Measurements from ENCODE around the gene BDH1.

The BDH1 gene

GRCh38 chr3:197504641-197505121 is 51.1 kb downstream of the BDH1 start:
- no peak for DNase-seq

- DNase-seq = no peak
Observed at GRCh38 chr3:197504229-197504628, 51.5 kb downstream of the BDH1 start.

DNA sequence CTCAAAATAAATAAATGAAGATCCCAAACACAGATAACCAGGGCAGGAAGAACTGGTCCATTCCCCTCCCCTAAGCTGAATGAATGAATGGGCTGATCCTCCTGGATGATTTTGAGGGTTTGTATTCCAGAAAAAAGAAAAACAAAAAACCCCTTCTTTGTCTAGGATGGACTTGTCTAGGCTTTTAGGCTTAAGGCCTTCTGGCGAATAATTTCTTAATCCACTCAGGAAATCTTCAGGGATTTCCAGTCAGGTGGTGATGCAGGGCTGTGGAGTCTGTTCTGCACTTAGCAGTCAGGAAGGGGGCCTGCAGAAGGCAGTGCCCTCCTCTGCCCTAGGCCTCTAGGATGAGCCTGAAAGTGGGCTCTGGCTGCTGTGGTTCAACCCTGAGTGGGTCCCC is 52.1 kb downstream of the BDH1 start:
- DNase-seq = no peak

GRCh38 chr3:197501879-197502620 is 53.7 kb downstream of the BDH1 start:
- DNase-seq = no peak

- no peak for DNase-seq
Observed at GRCh38 chr3:197501496-197501878, 54.3 kb downstream of the BDH1 start.

DNA sequence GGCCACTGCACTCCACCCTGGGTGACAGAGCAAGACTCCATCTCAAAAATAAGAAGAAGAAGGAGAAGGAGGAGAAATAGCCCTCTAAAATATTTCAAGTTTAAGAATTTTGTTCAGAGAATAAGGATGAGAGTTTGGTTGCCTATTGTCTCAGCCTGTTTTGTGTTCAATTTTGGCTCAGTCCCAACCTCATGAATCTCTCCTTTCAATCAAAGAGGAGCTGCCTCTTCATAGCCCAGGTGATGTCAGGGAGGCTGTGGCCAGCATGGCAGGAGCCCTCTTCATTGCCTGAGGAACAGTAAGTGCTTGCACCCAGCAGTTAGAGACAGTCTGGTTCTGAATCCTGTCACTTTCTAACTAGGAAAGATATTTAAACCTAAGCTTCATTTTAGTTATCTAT is 55.0 kb downstream of the BDH1 start:
- no peak for DNase-seq

- DNase-seq = no peak
Observed at GRCh38 chr3:197499427-197499826, 56.3 kb downstream of the BDH1 start.

GRCh38 chr3:197498499-197499241 is 57.1 kb downstream of the BDH1 start:
- no peak for DNase-seq

GRCh38 chr3:197496746-197497125 is 59.0 kb downstream of the BDH1 start:
- DNase-seq = no peak

GRCh38 chr3:197495999-197496745 is 59.6 kb downstream of the BDH1 start:
- DNase-seq = no peak

DNA sequence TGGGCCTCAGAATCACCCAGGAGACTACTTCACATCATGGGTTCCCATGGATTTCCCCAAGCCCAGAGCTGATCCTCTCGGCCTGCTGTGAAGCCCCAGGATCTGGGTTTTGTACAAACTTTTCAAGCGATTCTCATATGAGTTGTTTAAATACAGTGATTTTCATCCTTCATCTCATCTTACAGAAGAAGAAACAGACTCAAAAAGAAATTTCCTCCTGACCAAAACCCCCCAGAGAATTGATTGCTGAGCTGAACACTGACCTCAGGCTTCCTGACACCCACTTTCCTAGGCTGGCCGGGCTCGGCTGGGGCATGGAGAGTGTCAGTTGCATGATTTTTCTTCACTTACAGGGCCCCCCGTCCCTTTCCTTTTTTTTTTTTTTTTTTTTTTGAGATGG is 60.3 kb downstream of the BDH1 start:
- DNase-seq = no peak

- no peak for DNase-seq
Observed at GRCh38 chr3:197495059-197495455, 60.7 kb downstream of the BDH1 start.

DNA sequence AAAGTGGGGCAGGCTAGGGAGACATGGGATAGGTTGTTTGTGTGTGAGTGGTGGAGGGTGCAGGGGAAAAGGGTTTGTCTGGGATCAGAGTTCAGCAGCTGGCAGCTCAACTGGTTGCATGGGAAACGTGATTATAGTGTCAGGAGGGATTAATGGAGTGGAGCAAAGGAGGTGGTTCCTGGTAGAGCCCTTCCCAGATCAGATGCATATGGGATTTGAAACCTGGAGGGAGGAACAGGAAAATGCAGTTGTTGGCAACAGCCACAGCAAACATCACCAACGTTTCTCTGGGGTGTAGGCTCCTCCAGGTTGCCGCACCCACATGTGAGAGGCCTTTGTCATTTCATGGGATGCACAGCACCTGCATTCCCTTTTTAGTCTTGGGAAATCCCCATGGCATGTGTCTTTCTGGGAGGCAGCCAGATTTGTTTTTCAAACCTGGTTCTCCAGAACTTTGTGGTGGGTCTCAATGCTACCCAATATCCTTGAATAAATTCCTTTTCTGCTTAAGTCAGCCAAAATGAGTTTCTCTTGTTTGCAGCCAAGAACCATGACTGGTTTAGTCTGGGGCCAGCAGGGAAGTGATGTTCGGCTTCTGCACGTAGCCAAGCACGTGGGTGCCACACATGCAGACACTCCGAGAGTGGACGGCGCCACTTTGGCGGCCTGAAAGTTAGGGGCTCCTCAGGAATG is 61.3 kb downstream of the BDH1 start:
- DNase-seq = no peak

DNA sequence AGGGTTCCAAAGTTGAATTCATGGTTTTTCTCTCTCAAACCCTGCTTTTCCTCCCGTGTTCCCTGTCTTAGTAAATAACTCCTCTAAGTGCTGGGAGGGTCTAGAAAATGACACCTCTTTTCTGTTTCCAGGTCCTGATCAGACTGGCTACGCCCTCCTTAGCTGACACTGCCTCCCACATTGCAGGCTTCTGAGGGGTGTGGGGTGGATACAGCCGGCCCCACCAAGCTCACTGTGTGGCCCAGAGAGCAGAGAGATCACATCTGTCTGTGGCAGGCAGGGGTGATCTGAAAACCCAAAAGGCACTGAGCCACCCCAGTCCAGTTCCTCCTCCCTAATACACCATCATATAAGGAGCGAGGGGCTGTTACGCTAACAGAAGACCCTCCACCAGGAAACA is 62.7 kb downstream of the BDH1 start:
- no peak for DNase-seq

DNA sequence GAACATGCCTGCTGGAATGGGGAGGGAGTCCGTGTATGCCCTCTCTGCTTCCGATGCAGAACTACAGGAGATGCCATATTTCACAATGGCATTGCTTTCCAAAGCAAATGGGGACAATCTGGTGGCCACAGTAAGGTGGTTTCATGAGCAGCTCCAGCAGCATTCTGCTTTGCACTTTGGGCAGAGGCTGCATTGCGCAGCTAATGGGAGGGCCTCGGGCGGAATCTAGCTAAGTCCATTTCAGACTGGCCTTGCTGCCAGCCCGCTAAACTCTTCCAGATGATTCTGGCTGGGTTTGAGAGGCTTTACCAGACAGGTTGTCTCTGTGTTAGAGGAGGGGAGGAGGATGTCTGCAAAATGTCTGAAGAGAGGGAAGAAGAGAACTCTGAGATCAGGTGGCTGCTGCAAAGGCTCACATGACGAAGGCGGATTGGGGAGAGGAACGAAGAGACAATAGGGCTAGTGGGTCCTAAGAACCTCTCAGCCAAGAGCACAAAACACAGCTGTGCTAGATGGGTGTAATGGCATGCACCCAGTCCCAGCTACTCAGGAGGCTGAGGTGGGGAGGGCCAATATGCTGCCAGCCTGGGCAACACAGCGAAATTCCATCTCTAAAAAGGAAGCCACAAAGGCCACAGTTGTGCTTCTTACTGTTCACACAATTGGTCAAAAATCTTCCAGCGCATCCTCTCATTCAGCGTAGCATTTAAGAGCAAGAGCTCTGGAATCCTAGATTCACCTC is 63.7 kb downstream of the BDH1 start:
- DNase-seq = no peak

DNA sequence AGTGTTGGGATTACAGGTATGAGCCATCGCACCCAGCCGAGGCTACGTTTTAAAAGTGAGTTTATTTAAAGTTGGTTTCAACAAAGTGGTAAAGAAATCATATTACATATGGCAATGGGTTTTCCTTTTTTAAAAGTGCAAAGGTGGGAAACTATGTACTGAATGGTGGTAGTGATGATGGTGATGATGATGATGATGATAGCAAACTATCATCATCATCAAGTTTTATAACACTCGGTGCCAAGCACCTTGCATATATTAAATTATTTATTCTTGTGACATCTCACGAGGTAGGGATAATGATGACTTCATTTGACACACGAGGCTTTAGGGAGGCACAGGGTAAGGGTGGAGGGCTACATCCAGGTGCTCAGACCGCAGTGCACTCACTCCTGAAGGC is 64.3 kb downstream of the BDH1 start:
- DNase-seq = no peak

GRCh38 chr3:197490098-197491058 is 65.4 kb downstream of the BDH1 start:
- no peak for DNase-seq

DNA sequence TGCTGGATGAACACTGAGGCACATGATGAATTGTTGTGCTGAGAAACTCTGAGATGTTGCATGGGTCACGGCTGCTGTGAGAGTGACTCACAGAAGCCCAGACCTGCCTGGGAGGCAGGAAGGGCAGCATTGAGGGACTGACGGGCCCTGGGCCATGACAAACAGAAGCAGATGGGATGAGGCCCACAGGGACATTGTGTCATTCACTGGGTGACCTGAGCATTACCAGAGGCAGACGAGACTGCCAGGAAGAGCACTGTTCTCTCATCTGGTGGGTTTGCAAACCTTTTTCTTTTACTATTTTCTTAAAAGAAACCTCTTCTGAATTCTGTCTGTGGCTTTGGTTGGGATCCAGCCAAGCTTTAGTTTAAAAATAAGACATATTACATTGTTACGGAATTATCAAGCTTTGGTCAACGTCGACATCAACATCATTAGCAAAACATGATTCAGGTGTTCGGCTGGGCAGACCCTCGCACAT is 67.8 kb downstream of the BDH1 start:
- DNase-seq = no peak

DNA sequence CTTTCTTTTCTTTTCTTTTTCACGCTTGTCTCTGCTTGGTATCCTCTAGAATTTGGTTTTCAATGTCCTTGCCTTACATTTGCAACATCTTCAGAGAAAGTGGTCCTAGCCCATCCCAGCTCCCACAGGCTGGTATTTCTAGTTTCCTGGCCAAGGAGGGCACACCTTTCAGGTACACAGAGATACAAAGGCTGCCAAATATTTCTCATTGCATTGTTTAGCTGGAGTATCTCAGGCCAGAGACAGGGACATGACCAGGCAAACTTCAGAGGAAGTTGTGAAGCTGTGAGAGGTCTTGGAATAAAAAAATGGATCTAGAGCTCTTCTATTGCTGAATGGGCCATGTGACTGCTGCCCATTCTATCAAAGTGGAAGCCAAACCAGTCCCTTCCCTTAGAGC is 68.9 kb downstream of the BDH1 start:
- no peak for DNase-seq

DNA sequence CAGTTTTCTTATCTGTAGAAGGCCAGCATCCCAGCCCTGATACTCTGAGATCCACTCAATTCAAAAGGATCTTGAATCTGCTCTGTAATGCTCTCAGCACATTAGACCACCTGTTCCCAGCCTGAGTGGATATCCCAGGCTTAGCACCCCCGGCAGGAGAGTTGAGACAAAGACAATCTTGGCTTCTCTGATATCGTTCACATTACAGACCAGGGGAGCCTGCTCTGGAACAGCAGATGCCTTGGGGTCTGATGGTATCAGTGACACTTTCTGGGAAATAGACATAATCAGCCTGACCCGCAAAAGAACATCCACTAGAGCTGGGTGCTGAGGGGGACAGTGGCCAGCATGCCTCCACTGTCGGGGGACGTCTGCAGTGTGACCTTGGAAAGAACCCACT is 70.6 kb downstream of the BDH1 start:
- DNase-seq = no peak
